ENCODE data around the gene WASHC2C.
"Not testable (repeated sequence)": the region's sequence is repeated elsewhere in the genome, so short reads cannot be mapped to it uniquely, and the experiment has no call there.

The WASHC2C gene, protein sequence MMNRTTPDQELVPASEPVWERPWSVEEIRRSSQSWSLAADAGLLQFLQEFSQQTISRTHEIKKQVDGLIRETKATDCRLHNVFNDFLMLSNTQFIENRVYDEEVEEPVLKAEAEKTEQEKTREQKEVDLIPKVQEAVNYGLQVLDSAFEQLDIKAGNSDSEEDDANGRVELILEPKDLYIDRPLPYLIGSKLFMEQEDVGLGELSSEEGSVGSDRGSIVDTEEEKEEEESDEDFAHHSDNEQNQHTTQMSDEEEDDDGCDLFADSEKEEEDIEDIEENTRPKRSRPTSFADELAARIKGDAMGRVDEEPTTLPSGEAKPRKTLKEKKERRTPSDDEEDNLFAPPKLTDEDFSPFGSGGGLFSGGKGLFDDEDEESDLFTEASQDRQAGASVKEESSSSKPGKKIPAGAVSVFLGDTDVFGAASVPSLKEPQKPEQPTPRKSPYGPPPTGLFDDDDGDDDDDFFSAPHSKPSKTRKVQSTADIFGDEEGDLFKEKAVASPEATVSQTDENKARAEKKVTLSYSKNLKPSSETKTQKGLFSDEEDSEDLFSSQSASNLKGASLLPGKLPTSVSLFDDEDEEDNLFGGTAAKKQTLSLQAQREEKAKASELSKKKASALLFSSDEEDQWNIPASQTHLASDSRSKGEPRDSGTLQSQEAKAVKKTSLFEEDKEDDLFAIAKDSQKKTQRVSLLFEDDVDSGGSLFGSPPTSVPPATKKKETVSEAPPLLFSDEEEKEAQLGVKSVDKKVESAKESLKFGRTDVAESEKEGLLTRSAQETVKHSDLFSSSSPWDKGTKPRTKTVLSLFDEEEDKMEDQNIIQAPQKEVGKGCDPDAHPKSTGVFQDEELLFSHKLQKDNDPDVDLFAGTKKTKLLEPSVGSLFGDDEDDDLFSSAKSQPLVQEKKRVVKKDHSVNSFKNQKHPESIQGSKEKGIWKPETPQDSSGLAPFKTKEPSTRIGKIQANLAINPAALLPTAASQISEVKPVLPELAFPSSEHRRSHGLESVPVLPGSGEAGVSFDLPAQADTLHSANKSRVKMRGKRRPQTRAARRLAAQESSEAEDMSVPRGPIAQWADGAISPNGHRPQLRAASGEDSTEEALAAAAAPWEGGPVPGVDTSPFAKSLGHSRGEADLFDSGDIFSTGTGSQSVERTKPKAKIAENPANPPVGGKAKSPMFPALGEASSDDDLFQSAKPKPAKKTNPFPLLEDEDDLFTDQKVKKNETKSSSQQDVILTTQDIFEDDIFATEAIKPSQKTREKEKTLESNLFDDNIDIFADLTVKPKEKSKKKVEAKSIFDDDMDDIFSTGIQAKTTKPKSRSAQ (N-terminal part only)

DNA sequence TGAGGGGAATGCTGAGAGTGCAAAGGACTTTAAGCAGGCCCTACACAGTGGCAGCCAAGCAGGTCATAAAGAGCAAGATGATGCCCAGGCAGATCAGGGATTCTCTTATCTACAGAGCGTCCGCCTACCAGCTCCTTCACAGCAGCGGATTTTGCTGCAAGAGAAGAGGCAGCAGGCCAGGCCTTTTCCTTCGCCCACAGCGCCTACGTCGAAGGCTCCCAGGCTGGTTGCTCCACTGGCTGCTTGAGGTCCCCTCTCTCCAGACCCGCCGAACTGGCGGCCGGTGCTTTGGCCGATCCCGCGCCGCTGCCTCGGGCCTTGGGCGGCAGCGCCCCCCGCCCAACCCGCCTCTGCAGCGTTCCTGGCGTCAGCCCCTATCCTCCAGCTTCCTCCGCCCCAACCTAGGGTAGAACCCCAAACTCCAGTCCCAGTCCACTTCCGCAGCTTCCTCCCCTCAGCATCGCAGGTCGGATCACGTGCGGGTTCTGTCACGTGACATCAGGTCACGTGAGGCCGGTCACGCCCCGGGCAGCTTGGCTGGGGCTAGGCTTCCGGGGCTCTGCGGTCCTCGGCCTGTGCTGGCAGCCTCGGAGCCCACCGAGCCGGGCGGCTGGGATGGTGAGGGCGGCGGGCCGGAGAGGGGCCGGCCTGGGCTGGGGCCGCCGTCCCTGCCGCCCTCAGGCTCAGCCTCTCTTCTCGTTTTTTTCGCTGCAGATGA lies at the start of gene WASHC2C:
Gene WASHC2C (plus strand): TSS at position 564 of the 718 bp plus-strand sequence. CDS start 52 bp downstream, at position 616.
- not testable (repeated sequence) for H3K27me3 ChIP-seq (replicated peaks; ENCODE audit: control insufficient read depth, insufficient read depth, low read length); H3K9me3 ChIP-seq (ENCODE audit: control insufficient read depth, low read length); H3K36me3 ChIP-seq (ENCODE audit: control insufficient read depth, insufficient read depth, low read length, severe bottlenecking); H3K4me1 ChIP-seq (ENCODE audit: control insufficient read depth, insufficient read depth, low read length)
- DNase-seq (ENCODE audit: low read depth), result peak; percentile 78
- Histone ChIP-seq H3K9ac (ENCODE audit: low read length) (peak within 1 kb of the TSS; percentile 86), H3K4me3 (ENCODE audit: low read length) (peak within 1 kb of the TSS; percentile 81)

DNA sequence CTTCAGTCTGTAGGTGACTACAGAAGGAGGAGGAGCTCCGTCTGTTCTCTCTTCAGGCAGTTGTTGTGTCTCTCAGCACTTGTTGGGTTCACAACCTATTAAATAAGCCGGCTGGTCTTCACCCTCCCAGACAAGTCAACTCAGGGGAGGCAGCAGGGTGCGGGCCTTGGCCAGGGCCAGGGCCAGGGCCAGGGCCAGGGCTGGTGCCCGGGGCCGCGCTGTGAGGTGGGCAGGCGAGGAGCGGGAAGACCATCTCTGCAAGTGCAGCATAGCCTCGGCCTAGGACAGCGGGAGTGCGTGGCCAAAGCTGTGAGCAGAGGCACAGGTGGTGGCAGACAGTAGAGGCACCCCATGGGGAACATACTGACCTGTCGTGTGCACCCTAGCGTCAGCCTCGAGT lies 48.6 kb upstream of the WASHC2C start:
- H3K9me3 ChIP-seq (ENCODE audit: control insufficient read depth, low read length); H3K27me3 ChIP-seq (replicated peaks; ENCODE audit: control insufficient read depth, insufficient read depth, low read length); H3K4me3 ChIP-seq (ENCODE audit: low read length); H3K4me1 ChIP-seq (ENCODE audit: control insufficient read depth, insufficient read depth, low read length); H3K36me3 ChIP-seq (ENCODE audit: control insufficient read depth, insufficient read depth, low read length, severe bottlenecking); H3K9ac ChIP-seq (ENCODE audit: low read length); DNase-seq (ENCODE audit: low read depth): not testable (repeated sequence)

DNA sequence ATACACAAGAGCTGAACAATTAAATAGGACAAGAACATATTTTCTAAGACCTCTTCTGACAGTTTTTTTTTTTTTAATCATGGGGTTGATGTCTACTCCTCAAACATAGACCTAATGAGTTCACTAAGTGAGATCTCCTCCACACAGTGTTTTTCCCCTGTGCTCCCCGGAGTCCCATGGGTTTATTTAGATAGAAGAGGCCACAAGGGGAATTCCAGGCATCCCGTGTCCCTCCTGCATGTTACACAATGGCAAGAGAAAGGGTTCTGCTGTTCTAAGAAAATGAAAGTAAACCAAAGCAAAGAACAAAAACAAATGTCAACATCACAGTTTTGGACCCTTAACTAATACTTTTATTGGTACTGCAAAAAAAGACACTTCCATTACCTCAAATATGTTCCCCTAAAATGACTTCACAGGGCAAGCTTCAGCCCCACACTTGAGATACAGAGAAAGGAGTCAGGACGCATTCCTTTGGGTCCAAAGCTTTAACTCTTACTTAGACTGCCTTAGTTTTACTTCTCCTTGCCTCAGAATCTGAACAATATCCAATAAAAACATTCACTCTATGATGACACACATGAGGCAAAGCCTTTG lies 16.8 kb upstream of the WASHC2C start:
- not testable (repeated sequence) for H3K4me1 ChIP-seq (ENCODE audit: control insufficient read depth, insufficient read depth, low read length); H3K9ac ChIP-seq (ENCODE audit: low read length); H3K27me3 ChIP-seq (replicated peaks; ENCODE audit: control insufficient read depth, insufficient read depth, low read length); H3K36me3 ChIP-seq (ENCODE audit: control insufficient read depth, insufficient read depth, low read length, severe bottlenecking); H3K9me3 ChIP-seq (ENCODE audit: control insufficient read depth, low read length)
- DNase-seq (ENCODE audit: low read depth), result peak; percentile 41
- peak overlapping the region; percentile 52 for H3K4me3 ChIP-seq (ENCODE audit: low read length)

GRCh38 chr10:45711223-45711622 lies 15.8 kb upstream of the WASHC2C start:
- DNase-seq (ENCODE audit: low read depth); H3K9ac ChIP-seq (ENCODE audit: low read length); H3K36me3 ChIP-seq (ENCODE audit: control insufficient read depth, insufficient read depth, low read length, severe bottlenecking); H3K4me1 ChIP-seq (ENCODE audit: control insufficient read depth, insufficient read depth, low read length); H3K27me3 ChIP-seq (replicated peaks; ENCODE audit: control insufficient read depth, insufficient read depth, low read length); H3K4me3 ChIP-seq (ENCODE audit: low read length); H3K9me3 ChIP-seq (ENCODE audit: control insufficient read depth, low read length): not testable (repeated sequence)

DNA sequence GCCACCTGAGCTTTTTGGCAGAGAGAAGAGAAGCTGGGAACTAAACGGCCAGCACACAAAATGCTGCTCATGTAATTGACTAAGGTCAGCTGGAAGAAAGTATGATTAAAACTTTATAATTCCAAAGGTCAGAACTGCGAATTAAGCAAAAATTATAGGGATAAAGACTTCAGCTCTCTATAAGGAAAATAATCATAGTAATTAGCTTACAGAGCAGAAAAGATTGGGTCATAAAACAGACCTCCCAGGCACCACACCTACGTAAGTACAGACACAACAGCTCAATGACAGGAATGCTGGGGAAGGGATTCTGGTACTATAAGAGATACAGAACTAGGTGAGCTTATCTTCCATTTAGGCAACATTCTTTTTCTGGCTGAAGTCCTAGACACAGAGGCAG lies 10.0 kb upstream of the WASHC2C start:
- not testable (repeated sequence) for H3K9ac ChIP-seq (ENCODE audit: low read length); H3K27me3 ChIP-seq (replicated peaks; ENCODE audit: control insufficient read depth, insufficient read depth, low read length); DNase-seq (ENCODE audit: low read depth); H3K9me3 ChIP-seq (ENCODE audit: control insufficient read depth, low read length); H3K36me3 ChIP-seq (ENCODE audit: control insufficient read depth, insufficient read depth, low read length, severe bottlenecking); H3K4me3 ChIP-seq (ENCODE audit: low read length); H3K4me1 ChIP-seq (ENCODE audit: control insufficient read depth, insufficient read depth, low read length)

DNA sequence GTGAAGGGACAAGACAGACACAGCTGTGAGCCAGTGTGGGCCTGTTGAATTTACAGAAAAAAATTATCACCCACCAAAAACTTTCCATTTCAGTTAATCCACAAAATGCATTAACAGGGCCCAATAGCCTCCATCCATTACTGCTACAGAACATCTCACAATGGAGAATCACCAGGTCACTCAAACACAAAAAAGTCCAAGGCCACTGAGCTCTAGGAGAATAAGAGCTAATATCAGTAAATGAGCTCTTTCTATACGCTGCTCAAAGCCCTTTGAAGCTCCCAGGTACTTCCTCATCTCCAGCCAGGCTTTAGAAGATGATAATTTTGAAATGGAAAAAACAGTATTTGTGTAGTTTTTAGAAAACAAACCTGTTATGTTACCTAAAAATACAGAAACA lies 9.4 kb upstream of the WASHC2C start:
- not testable (repeated sequence) for H3K9me3 ChIP-seq (ENCODE audit: control insufficient read depth, low read length); H3K4me1 ChIP-seq (ENCODE audit: control insufficient read depth, insufficient read depth, low read length); H3K36me3 ChIP-seq (ENCODE audit: control insufficient read depth, insufficient read depth, low read length, severe bottlenecking); H3K4me3 ChIP-seq (ENCODE audit: low read length); H3K9ac ChIP-seq (ENCODE audit: low read length); H3K27me3 ChIP-seq (replicated peaks; ENCODE audit: control insufficient read depth, insufficient read depth, low read length); DNase-seq (ENCODE audit: low read depth)

GRCh38 chr10:45721503-45721902 lies 5.6 kb upstream of the WASHC2C start:
- H3K27me3 ChIP-seq (replicated peaks; ENCODE audit: control insufficient read depth, insufficient read depth, low read length); H3K36me3 ChIP-seq (ENCODE audit: control insufficient read depth, insufficient read depth, low read length, severe bottlenecking); H3K4me3 ChIP-seq (ENCODE audit: low read length); H3K9me3 ChIP-seq (ENCODE audit: control insufficient read depth, low read length); DNase-seq (ENCODE audit: low read depth); H3K9ac ChIP-seq (ENCODE audit: low read length); H3K4me1 ChIP-seq (ENCODE audit: control insufficient read depth, insufficient read depth, low read length): not testable (repeated sequence)

DNA sequence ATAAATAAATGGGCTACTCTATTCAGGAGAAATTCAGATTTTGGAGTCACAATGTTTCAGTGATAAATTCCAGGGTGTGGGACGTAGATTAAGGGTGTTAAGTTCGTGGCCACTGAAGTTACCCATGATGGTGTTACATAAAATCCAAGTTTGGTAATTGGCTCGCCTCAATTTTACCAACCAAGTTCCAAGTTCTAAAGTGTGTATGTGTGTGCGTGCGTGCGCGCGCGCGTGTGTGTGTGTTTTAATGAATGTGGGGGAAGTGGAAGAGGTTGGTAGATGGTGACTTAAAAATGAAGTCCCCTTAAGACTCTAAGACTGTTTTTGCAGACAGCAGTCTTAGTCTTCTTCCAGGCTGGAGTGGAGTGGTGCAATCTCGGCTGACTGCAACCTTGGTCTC lies 3.2 kb upstream of the WASHC2C start:
- H3K27me3 ChIP-seq (replicated peaks; ENCODE audit: control insufficient read depth, insufficient read depth, low read length); H3K4me3 ChIP-seq (ENCODE audit: low read length); H3K9me3 ChIP-seq (ENCODE audit: control insufficient read depth, low read length); H3K9ac ChIP-seq (ENCODE audit: low read length); H3K36me3 ChIP-seq (ENCODE audit: control insufficient read depth, insufficient read depth, low read length, severe bottlenecking); DNase-seq (ENCODE audit: low read depth); H3K4me1 ChIP-seq (ENCODE audit: control insufficient read depth, insufficient read depth, low read length): not testable (repeated sequence)

GRCh38 chr10:45727421-45727965 lies 427 bp downstream of the WASHC2C start:
- not testable (repeated sequence) for H3K36me3 ChIP-seq (ENCODE audit: control insufficient read depth, insufficient read depth, low read length, severe bottlenecking); H3K27me3 ChIP-seq (replicated peaks; ENCODE audit: control insufficient read depth, insufficient read depth, low read length); H3K4me1 ChIP-seq (ENCODE audit: control insufficient read depth, insufficient read depth, low read length); DNase-seq (ENCODE audit: low read depth); H3K9me3 ChIP-seq (ENCODE audit: control insufficient read depth, low read length)
- Histone ChIP-seq H3K4me3 (ENCODE audit: low read length) (peak overlapping the region; percentile 81), H3K9ac (ENCODE audit: low read length) (peak overlapping the region; percentile 86)

DNA sequence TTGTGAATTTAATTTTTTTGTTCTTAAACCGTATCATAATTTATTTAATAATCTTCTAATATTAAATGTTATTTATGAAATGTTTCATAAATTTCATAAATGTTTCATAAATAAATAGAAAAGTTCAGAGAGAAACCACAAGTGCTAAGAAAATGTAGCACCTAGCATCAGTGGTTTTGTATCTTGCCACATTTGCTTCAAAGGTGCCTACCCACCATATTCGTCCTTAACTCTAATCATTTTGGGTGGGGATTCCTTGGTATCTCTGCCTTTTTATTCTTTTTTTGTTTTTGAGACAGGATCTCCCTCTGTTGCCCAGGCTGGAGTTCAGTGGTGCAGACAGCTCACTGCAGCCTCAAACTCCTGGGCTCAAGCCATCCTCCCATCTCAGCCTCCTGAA lies 7.4 kb downstream of the WASHC2C start:
- not testable (repeated sequence) for H3K9me3 ChIP-seq (ENCODE audit: control insufficient read depth, low read length); DNase-seq (ENCODE audit: low read depth); H3K9ac ChIP-seq (ENCODE audit: low read length); H3K4me1 ChIP-seq (ENCODE audit: control insufficient read depth, insufficient read depth, low read length); H3K27me3 ChIP-seq (replicated peaks; ENCODE audit: control insufficient read depth, insufficient read depth, low read length); H3K4me3 ChIP-seq (ENCODE audit: low read length); H3K36me3 ChIP-seq (ENCODE audit: control insufficient read depth, insufficient read depth, low read length, severe bottlenecking)
